ENCODE results near the gene MEPE.
"Not testable (repeated sequence)": the region's sequence is repeated elsewhere in the genome, so short reads cannot be mapped to it uniquely, and the experiment has no call there.

The MEPE gene

DNA sequence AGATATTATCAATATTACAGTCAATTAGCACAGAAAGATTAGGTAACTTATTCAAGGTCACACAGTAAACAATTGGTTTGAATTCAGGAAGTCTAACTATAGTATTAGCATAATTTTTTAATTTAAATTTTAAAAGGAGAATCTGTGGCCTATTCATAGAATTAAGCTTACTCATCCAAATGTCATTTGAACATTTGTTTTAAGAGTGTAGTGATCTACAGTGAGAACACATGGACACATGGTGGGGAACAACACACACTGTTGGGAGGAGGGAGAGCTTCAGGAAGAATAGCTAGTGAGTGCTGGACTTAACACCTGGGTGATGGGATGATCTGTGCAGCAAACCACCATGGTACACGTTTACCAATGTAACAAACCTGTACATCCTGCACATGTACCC is 48.3 kb downstream of the MEPE start:
- Histone ChIP-seq H3K36me3 (ENCODE audit: insufficient read depth, low read length) (no peaks in the 10 kb centered on the region), H3K4me3 (ENCODE audit: low read depth, low read length) (no peak overlapping the region), H3K27me3 (ENCODE audit: insufficient read depth, low read length) (no peaks in the 10 kb centered on the region), H3K27ac (ENCODE audit: low read depth, low read length) (no peak overlapping the region), H2AFZ (ENCODE audit: low read length, unreplicated experiment) (no peak overlapping the region), H3K4me1 (ENCODE audit: control insufficient read depth, insufficient read depth, low read length, unreplicated experiment) (peaks cover 8% of the 10 kb centered on the region), H3K79me2 (ENCODE audit: control insufficient read depth, insufficient read depth, low read length, unreplicated experiment) (no peaks in the 10 kb centered on the region)

- Histone ChIP-seq H3K36me3 (ENCODE audit: insufficient read depth, low read length) (no peaks in the 10 kb centered on the region), H3K4me1 (ENCODE audit: control insufficient read depth, insufficient read depth, low read length, unreplicated experiment) (peaks cover 8% of the 10 kb centered on the region), H3K79me2 (ENCODE audit: control insufficient read depth, insufficient read depth, low read length, unreplicated experiment) (no peaks in the 10 kb centered on the region), H3K27me3 (ENCODE audit: insufficient read depth, low read length) (no peaks in the 10 kb centered on the region), H3K4me3 (ENCODE audit: low read depth, low read length) (no peak overlapping the region), H2AFZ (ENCODE audit: low read length, unreplicated experiment) (no peak overlapping the region), H3K27ac (ENCODE audit: low read depth, low read length) (no peak overlapping the region)
Observed at GRCh38 chr4:87882321-87882720, 49.6 kb downstream of the MEPE start.

- Histone ChIP-seq H3K79me2 (ENCODE audit: control insufficient read depth, insufficient read depth, low read length, unreplicated experiment) (no peaks in the 10 kb centered on the region), H3K4me3 (ENCODE audit: low read depth, low read length) (no peak overlapping the region), H3K36me3 (ENCODE audit: insufficient read depth, low read length) (no peaks in the 10 kb centered on the region), H3K4me1 (ENCODE audit: control insufficient read depth, insufficient read depth, low read length, unreplicated experiment) (peaks cover 8% of the 10 kb centered on the region), H2AFZ (ENCODE audit: low read length, unreplicated experiment) (no peak overlapping the region), H3K27ac (ENCODE audit: low read depth, low read length) (no peak overlapping the region), H3K27me3 (ENCODE audit: insufficient read depth, low read length) (no peaks in the 10 kb centered on the region)
Observed at GRCh38 chr4:87882861-87883260, 50.1 kb downstream of the MEPE start.

DNA sequence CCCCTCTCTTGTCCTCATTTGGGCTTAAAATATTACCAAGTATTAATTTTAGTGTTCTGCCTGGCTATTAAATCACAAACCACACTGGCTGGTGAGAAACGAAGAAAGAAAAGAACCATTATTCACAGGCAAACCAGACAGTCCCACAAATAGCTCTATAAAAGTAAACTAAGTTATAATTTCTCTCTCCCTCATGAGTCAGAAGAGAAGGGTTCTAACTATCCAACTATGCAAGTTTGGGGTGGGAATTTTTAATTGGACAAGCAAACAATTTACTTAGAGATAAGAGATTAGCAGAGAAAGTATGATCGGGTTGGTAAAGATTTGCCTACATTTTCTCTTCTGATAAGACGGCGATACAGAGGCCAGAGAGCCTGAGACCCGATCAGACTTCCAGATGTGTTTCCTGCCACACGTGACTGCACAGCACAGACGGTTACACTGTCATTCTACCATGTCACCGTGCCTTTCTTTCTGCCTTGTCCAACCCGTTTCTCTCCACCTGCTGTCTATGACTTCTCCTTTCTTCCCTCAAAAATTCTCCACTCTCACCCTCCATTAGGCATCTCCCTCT is 52.3 kb downstream of the MEPE start:
- Histone ChIP-seq H3K36me3 (ENCODE audit: insufficient read depth, low read length) (no peaks in the 10 kb centered on the region), H3K27ac (ENCODE audit: low read depth, low read length) (no peak overlapping the region), H3K4me3 (ENCODE audit: low read depth, low read length) (no peak overlapping the region), H3K27me3 (ENCODE audit: insufficient read depth, low read length) (no peaks in the 10 kb centered on the region), H3K79me2 (ENCODE audit: control insufficient read depth, insufficient read depth, low read length, unreplicated experiment) (no peaks in the 10 kb centered on the region), H2AFZ (ENCODE audit: low read length, unreplicated experiment) (no peak overlapping the region), H3K4me1 (ENCODE audit: control insufficient read depth, insufficient read depth, low read length, unreplicated experiment) (peaks cover 8% of the 10 kb centered on the region)

- Histone ChIP-seq H3K4me1 (ENCODE audit: control insufficient read depth, insufficient read depth, low read length, unreplicated experiment) (peaks cover 8% of the 10 kb centered on the region), H3K27ac (ENCODE audit: low read depth, low read length) (no peak overlapping the region), H3K36me3 (ENCODE audit: insufficient read depth, low read length) (no peaks in the 10 kb centered on the region), H3K27me3 (ENCODE audit: insufficient read depth, low read length) (no peaks in the 10 kb centered on the region), H3K4me3 (ENCODE audit: low read depth, low read length) (no peak overlapping the region), H3K79me2 (ENCODE audit: control insufficient read depth, insufficient read depth, low read length, unreplicated experiment) (no peaks in the 10 kb centered on the region), H2AFZ (ENCODE audit: low read length, unreplicated experiment) (no peak overlapping the region)
Observed at GRCh38 chr4:87886083-87886482, 53.3 kb downstream of the MEPE start.

GRCh38 chr4:87890753-87891152 is 58.0 kb downstream of the MEPE start:
- not testable (repeated sequence) for H3K4me1 ChIP-seq (ENCODE audit: control insufficient read depth, insufficient read depth, low read length, unreplicated experiment); H2AFZ ChIP-seq (ENCODE audit: low read length, unreplicated experiment); H3K79me2 ChIP-seq (ENCODE audit: control insufficient read depth, insufficient read depth, low read length, unreplicated experiment); H3K4me3 ChIP-seq (ENCODE audit: low read depth, low read length); H3K27ac ChIP-seq (ENCODE audit: low read depth, low read length); H3K36me3 ChIP-seq (ENCODE audit: insufficient read depth, low read length); H3K27me3 ChIP-seq (ENCODE audit: insufficient read depth, low read length)

GRCh38 chr4:87895964-87896621 is 63.3 kb downstream of the MEPE start:
- Histone ChIP-seq H3K4me3 (ENCODE audit: low read depth, low read length) (peak overlapping the region; percentile 46; the same call in 1 of the 2 replicates), H3K4me1 (ENCODE audit: control insufficient read depth, insufficient read depth, low read length, unreplicated experiment) (peaks cover 24% of the 10 kb centered on the region), H3K36me3 (ENCODE audit: insufficient read depth, low read length) (no peaks in the 10 kb centered on the region), H3K79me2 (ENCODE audit: control insufficient read depth, insufficient read depth, low read length, unreplicated experiment) (no peaks in the 10 kb centered on the region), H3K27me3 (ENCODE audit: insufficient read depth, low read length) (peaks cover 4% of the 10 kb centered on the region; the same call in 1 of the 2 replicates), H2AFZ (ENCODE audit: low read length, unreplicated experiment) (peak overlapping the region; percentile 57), H3K27ac (ENCODE audit: low read depth, low read length) (peak overlapping the region; percentile 68)
